Left cardiac atrium (tissue), 4 donors: ENCODE measurements around the gene DPP6. TPM values are rescaled to one million over a fixed set of nuclear protein-coding genes. Genes with fewer than 3 reads are reported as not detected.
A peak's percentile ranks its signal among the peaks of the same experiment; 100 is the strongest.

Experiments
- ATAC-seq, 2 donors: fragments of 200-7000 bp; cut with Tn5 transposase; one replicate each; pipeline ENCODE4 v1.9.1; 2020; ENCODE audit warnings: mild to moderate bottlenecking in 2 of 2, moderate library complexity in 2 of 2
- DNase-seq: peaks from one replicate; pipeline ENCODE4 v3.0.0-alpha.2; 2020
- intact Hi-C, 2 donors: fragments of 100-400 bp; cut with DNase I; formaldehyde crosslinking; loops; one replicate each; pipeline versions ENCODE4 v1.14.1 to v1.15.1; 2022 to 2023
- total RNA-seq, 2 donors: library from RNA; stranded (reverse); fragmentation: NEBNext Ultra II Directional; extraction: Animal tissue kit (Norgen Biotek cat#: 25700); gene quantifications; one replicate each; pipeline ENCODE4 v1.2.1, GENCODE V29; 2021
- donor health status: DM: no; HTN: yes; CAD: no.
- donor health status: DM: no; HTN: yes; CAD: no; lungs with severe emphysema.
- donor health status: DM: yes; HTN: yes; CAD: no.
- donor health status: Dilated cardiomyopathy.

Gene DPP6
- total RNA-seq, 2 donors from 2014 or later: 0.42 to 0.56 TPM

- peak in 1 of 2 donors; percentile 87 for ATAC-seq
- intact Hi-C loops: no loop called here
- DNase-seq: no peak
Observed at GRCh38 chr7:154546946-154547587, 494.9 kb downstream of the DPP6 start.

GRCh38 chr7:154553711-154554265 lies 501.6 kb downstream of the DPP6 start:
- ATAC-seq: peak in 1 of 2 donors; percentile 76
- intact Hi-C loops: no loop called here
- DNase-seq: no peak

- intact Hi-C loops: no loop called here
- ATAC-seq: no peak
- no peak for DNase-seq
Observed at GRCh38 chr7:154559454-154559853, 507.3 kb downstream of the DPP6 start.

- ATAC-seq (no peak), DNase-seq (no peak)
- intact Hi-C loops: no loop called here
Observed at GRCh38 chr7:154564676-154565075, 512.5 kb downstream of the DPP6 start.

GRCh38 chr7:154566877-154567276 lies 514.7 kb downstream of the DPP6 start:
- ATAC-seq (no peak), DNase-seq (no peak)
- intact Hi-C loops: no loop called here

- ATAC-seq (no peak), DNase-seq (no peak)
- intact Hi-C loops: no loop called here
Observed at GRCh38 chr7:154568346-154568745, 516.1 kb downstream of the DPP6 start.

GRCh38 chr7:154569916-154570315 lies 517.7 kb downstream of the DPP6 start:
- intact Hi-C loops: no loop called here
- ATAC-seq (no peak), DNase-seq (no peak)

GRCh38 chr7:154571772-154572171 lies 519.6 kb downstream of the DPP6 start:
- DNase-seq (no peak), ATAC-seq (no peak)
- intact Hi-C loops: no loop called here

- intact Hi-C loops: no loop called here
- ATAC-seq: no peak
Observed at GRCh38 chr7:154574235-154574634, 522.0 kb downstream of the DPP6 start.

GRCh38 chr7:154575497-154575896 lies 523.3 kb downstream of the DPP6 start:
- no peak for ATAC-seq

More at GRCh38 chr7:154574235-154574634, 522.0 kb downstream of the DPP6 start:
- no peak for DNase-seq

GRCh38 chr7:154576604-154577003 lies 524.4 kb downstream of the DPP6 start:
- ATAC-seq (no peak), DNase-seq (no peak)
- intact Hi-C loops: no loop called here

More at GRCh38 chr7:154575497-154575896, 523.3 kb downstream of the DPP6 start:
- DNase-seq: no peak
- intact Hi-C loops: no loop called here

GRCh38 chr7:154577141-154577873 lies 525.1 kb downstream of the DPP6 start:
- intact Hi-C loops: no loop called here
- no peak for ATAC-seq
- no peak for DNase-seq

GRCh38 chr7:154578336-154578735 lies 526.1 kb downstream of the DPP6 start:
- intact Hi-C loops: no loop called here
- DNase-seq (no peak), ATAC-seq (no peak)

GRCh38 chr7:154579711-154580110 lies 527.5 kb downstream of the DPP6 start:
- DNase-seq (no peak), ATAC-seq (no peak)
- intact Hi-C loops: no loop called here

- intact Hi-C loops: no loop called here
- ATAC-seq (no peak), DNase-seq (no peak)
Observed at GRCh38 chr7:154581251-154581890, 529.2 kb downstream of the DPP6 start.

GRCh38 chr7:154583454-154583853 lies 531.3 kb downstream of the DPP6 start:
- intact Hi-C loops: no loop called here
- DNase-seq (no peak), ATAC-seq (no peak)

GRCh38 chr7:154584352-154585252 lies 532.4 kb downstream of the DPP6 start:
- ATAC-seq: no peak
- no peak for DNase-seq
- intact Hi-C loops: no loop called here

GRCh38 chr7:154587792-154588191 lies 535.6 kb downstream of the DPP6 start:
- DNase-seq (no peak), ATAC-seq (no peak)
- intact Hi-C loops: no loop called here

- intact Hi-C loops: no loop called here
- ATAC-seq: peak; percentile 44 to 81
- no peak for DNase-seq
Observed at GRCh38 chr7:154591544-154591943, 539.3 kb downstream of the DPP6 start.
